Smooth muscle cell of trachea (primary cell): ENCODE results near the gene ECT2L. TPM values are rescaled to one million over a fixed set of nuclear protein-coding genes. Genes with fewer than 3 reads are reported as not detected.

Experiments
- total RNA-seq: library from RNA; depleted of rRNA; stranded (reverse); fragments of >200 nt; gene quantifications from 2 replicates; pipeline ENCODE4 v1.2.1, GENCODE V29; 2014

The ECT2L gene
- total RNA-seq: 0.50 TPM in 1 of 2 replicates, not detected in the other

GRCh38 chr6:138795809-138796603, at the start of gene ECT2L:
Gene ECT2L (plus strand): TSS chr6:138796087. CDS start chr6:138813275, 17,188 bp downstream.

GRCh38 chr6:138773177-138774091, 22.5 kb upstream of the ECT2L start, which contains the start of gene CCDC28A:
Gene CCDC28A (plus strand): TSS chr6:138773769. CDS start chr6:138776121, 2,352 bp downstream.

Other genes with a start within 250 kb of the ECT2L start
- gene CCDC28A, start 22.3 kb upstream of the ECT2L start, total RNA-seq: 10.1 and 26.9 TPM in 2 replicates
- gene REPS1, start 192.2 kb downstream of the ECT2L start, total RNA-seq: 22.7 and 24.6 TPM in 2 replicates
- 12.2 and 28.9 TPM in 2 replicates for gene ABRACL, start 232.7 kb downstream of the ECT2L start, total RNA-seq